ENCODE results near the gene BBS10.
"Not testable (repeated sequence)": the region's sequence is repeated elsewhere in the genome, so short reads cannot be mapped to it uniquely, and the experiment has no call there.

BBS10 gene

DNA sequence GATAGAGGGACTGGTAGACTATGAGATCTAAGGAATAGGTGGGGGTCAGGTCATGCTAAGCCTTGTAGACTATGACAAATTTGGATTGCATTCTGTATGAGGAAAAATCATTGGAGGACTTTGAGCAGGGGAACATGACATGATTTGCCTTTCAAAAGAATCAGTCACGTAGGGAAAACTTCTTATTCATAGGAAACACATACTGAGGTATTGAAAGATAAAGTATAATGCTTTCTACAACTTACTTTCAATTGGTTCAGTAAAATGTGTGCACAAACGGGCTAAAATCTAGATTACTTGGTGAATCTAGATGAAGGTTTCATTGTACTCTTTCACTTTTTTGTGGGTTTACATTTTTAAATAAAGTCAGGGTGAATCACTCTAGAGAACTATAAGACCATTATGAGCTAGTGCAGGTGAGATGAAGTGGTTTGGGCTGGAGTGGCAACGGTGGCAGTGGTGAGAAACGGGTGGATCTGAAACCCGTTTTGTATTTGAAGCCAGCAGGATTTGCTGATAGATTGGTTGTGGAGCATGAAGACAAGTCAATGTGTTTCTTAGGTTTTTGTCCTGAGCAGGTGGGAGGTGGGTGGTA, 6.7 kb downstream of the BBS10 start:
- H3K4me3 ChIP-seq (ENCODE audit: low read depth, low read length) = no peak overlapping the region
- no peak for DNase-seq (ENCODE audit: low read depth)
- TF ChIP-seq, protein P1, sequence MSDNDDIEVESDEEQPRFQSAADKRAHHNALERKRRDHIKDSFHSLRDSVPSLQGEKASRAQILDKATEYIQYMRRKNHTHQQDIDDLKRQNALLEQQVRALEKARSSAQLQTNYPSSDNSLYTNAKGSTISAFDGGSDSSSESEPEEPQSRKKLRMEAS (IDR thresholded peaks at IDR 0.05; ENCODE audit: low read depth, low read length) = no peak
- TF ChIP-seq, protein P2, sequence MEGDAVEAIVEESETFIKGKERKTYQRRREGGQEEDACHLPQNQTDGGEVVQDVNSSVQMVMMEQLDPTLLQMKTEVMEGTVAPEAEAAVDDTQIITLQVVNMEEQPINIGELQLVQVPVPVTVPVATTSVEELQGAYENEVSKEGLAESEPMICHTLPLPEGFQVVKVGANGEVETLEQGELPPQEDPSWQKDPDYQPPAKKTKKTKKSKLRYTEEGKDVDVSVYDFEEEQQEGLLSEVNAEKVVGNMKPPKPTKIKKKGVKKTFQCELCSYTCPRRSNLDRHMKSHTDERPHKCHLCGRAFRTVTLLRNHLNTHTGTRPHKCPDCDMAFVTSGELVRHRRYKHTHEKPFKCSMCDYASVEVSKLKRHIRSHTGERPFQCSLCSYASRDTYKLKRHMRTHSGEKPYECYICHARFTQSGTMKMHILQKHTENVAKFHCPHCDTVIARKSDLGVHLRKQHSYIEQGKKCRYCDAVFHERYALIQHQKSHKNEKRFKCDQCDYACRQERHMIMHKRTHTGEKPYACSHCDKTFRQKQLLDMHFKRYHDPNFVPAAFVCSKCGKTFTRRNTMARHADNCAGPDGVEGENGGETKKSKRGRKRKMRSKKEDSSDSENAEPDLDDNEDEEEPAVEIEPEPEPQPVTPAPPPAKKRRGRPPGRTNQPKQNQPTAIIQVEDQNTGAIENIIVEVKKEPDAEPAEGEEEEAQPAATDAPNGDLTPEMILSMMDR (IDR thresholded peaks at IDR 0.05; ENCODE audit: low read depth, low read length) = no peak
- TF ChIP-seq MYC (IDR thresholded peaks at IDR 0.05; ENCODE audit: low read depth, low read length) (no peak), POLR2A (IDR thresholded peaks at IDR 0.05; ENCODE audit: extremely low read depth, insufficient read length) (no peak)

GRCh38 chr12:76340680-76341435, 7.4 kb downstream of the BBS10 start:
- TF ChIP-seq, protein P2 (IDR thresholded peaks at IDR 0.05; ENCODE audit: low read depth, low read length) = no peak
- no peak for TF ChIP-seq MYC (IDR thresholded peaks at IDR 0.05; ENCODE audit: low read depth, low read length)
- TF ChIP-seq, protein P1 (IDR thresholded peaks at IDR 0.05; ENCODE audit: low read depth, low read length) = no peak
- TF ChIP-seq POLR2A (IDR thresholded peaks at IDR 0.05; ENCODE audit: extremely low read depth, insufficient read length) = no peak
- DNase-seq (ENCODE audit: low read depth) = peak; percentile 42

DNA sequence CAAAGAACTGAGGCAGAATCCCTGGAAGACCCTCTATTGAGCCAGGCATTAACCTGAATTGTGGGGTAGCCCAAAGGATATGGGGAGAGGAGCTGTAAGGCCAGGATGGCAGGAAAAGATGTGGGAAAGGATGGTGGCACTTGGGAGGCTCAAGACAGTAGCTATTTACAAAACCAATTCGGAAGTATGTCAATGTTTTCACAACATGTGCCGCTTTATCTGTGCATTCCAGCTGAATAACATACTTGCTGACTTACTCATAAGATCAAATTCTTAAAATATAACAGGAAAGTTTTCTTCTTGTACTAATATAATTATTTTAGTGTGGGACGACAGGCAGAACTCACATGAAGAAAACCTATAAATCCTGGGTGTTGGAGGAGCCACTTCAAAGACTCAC, 10.6 kb downstream of the BBS10 start:
- DNase-seq (ENCODE audit: low read depth) = no peak
- TF ChIP-seq, protein P1 (IDR thresholded peaks at IDR 0.05; ENCODE audit: low read depth, low read length) = no peak
- no peak for TF ChIP-seq POLR2A (IDR thresholded peaks at IDR 0.05; ENCODE audit: extremely low read depth, insufficient read length)
- TF ChIP-seq, protein P2 (IDR thresholded peaks at IDR 0.05; ENCODE audit: low read depth, low read length) = no peak
- no peak for TF ChIP-seq MYC (IDR thresholded peaks at IDR 0.05; ENCODE audit: low read depth, low read length)
- H3K4me3 ChIP-seq (ENCODE audit: low read depth, low read length) = no peak overlapping the region

More at GRCh38 chr12:76340680-76341435, 7.4 kb downstream of the BBS10 start:
- no peak overlapping the region for H3K4me3 ChIP-seq (ENCODE audit: low read depth, low read length)

DNA sequence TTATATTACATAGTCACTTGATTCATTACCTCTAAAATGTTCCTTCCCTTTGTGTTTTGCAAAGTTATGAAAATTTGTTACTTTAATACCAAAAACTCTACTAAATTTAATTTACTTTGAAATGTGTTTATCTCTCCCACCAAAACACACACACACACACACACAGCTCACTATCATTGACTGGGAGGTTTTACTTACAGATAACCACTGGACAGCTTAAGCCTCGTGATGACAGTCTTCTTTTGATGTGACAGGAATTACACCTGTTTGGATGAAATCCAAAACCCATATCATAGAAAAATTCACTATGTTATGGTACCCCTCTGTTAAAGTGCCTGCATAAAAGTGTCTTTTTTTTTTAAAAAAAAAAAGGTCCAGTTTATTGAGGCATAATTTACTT, 15.6 kb downstream of the BBS10 start:
- TF ChIP-seq MYC (IDR thresholded peaks at IDR 0.05; ENCODE audit: low read depth, low read length) = no peak
- no peak overlapping the region for H3K4me3 ChIP-seq (ENCODE audit: low read depth, low read length)
- DNase-seq (ENCODE audit: low read depth) = no peak

GRCh38 chr12:76329606-76330005, 18.6 kb downstream of the BBS10 start:
- TF ChIP-seq, protein P2 (IDR thresholded peaks at IDR 0.05; ENCODE audit: low read depth, low read length) = no peak
- TF ChIP-seq MYC (IDR thresholded peaks at IDR 0.05; ENCODE audit: low read depth, low read length) (no peak), POLR2A (IDR thresholded peaks at IDR 0.05; ENCODE audit: extremely low read depth, insufficient read length) (no peak)
- TF ChIP-seq, protein P1 (IDR thresholded peaks at IDR 0.05; ENCODE audit: low read depth, low read length) = no peak
- no peak overlapping the region for H3K4me3 ChIP-seq (ENCODE audit: low read depth, low read length)

GRCh38 chr12:76329159-76329558, 19.1 kb downstream of the BBS10 start:
- no peak overlapping the region for H3K4me3 ChIP-seq (ENCODE audit: low read depth, low read length)
- TF ChIP-seq MYC (IDR thresholded peaks at IDR 0.05; ENCODE audit: low read depth, low read length) = no peak
- TF ChIP-seq, protein P1 (IDR thresholded peaks at IDR 0.05; ENCODE audit: low read depth, low read length) = no peak
- TF ChIP-seq, protein P2 (IDR thresholded peaks at IDR 0.05; ENCODE audit: low read depth, low read length) = no peak
- TF ChIP-seq POLR2A (IDR thresholded peaks at IDR 0.05; ENCODE audit: extremely low read depth, insufficient read length) = no peak
- no peak for DNase-seq (ENCODE audit: low read depth)

More at GRCh38 chr12:76329606-76330005, 18.6 kb downstream of the BBS10 start:
- DNase-seq (ENCODE audit: low read depth) = no peak

DNA sequence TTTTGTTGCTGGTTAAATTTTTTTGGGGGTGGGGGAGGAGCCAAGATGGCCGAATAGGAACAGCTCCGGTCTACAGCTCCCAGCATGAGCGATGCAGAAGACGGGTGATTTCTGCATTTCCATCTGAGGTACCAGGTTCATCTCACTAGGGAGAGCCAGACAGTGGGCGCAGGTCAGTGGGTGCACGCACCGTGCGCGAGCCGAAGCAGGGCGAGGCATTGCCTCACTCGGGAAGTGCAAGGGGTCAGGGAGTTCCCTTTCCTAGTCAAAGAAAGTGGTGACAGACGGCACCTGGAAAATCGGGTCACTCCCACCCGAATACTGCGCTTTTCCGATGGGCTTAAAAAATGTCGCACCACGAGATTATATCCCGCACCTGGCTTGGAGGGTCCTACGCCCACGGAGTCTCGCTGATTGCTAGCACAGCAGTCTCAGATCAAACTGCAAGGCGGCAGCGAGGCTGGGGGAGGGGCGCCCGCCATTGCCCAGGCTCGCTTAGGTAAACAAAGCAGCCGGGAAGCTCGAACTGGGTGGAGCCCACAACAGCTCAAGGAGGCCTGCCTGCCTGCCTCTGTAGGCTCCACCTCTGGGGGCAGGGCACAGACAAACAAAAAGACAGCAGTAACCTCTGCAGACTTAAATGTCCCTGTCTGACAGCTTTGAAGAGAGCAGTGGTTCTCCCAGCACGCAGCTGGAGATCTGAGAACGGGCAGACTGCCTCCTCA, 28.5 kb downstream of the BBS10 start:
- not testable (repeated sequence) for H3K4me3 ChIP-seq (ENCODE audit: low read depth, low read length); DNase-seq (ENCODE audit: low read depth)

Data from NB4 (cell line).